Right atrium auricular region (tissue), 2 donors: ENCODE results near the gene ABCA3. TPM values are rescaled to one million over a fixed set of nuclear protein-coding genes. Genes with fewer than 3 reads are reported as not detected.

Experiments
- DNase-seq: peaks from one replicate; pipeline ENCODE4 v3.0.0-alpha.2; 2019; ENCODE audit warnings: low spot score
- H3K27ac ChIP-seq, 2 donors: fragments of 200-600 bp; sonication (generic); 1 replicate in 1 of 2; 2 replicates in 1 of 2; pipeline ENCODE4 v1.5.1; 2016 to 2019
- H3K27me3 ChIP-seq, 2 donors: fragments of 200-600 bp; sonication (generic); one replicate each; pipeline versions ENCODE4 v1.5.1 to v1.6.0; 2017 to 2019
- H3K36me3 ChIP-seq: fragments of 200-600 bp; sonication (generic); one replicate; pipeline ENCODE4 v1.5.1; 2016
- H3K4me1 ChIP-seq, 2 donors: fragments of 200-600 bp; sonication (generic); one replicate each; pipeline versions ENCODE4 v1.5.1 to v1.6.0; 2017 to 2019
- H3K4me3 ChIP-seq, 2 donors: fragments of 200-600 bp; sonication (generic); 1 replicate in 1 of 2; 2 replicates in 1 of 2; pipeline ENCODE4 v1.5.1; 2017 to 2019; ENCODE audit warnings: mild to moderate bottlenecking in 1 of 2, moderate library complexity in 1 of 2
- H3K9me3 ChIP-seq, 2 donors: fragments of 200-600 bp; sonication (generic); one replicate each; pipeline ENCODE4 v1.5.1; 2019
- CTCF ChIP-seq, 2 donors: fragments of 200-600 bp; sonication (generic); IDR thresholded peaks; one replicate each; pipeline ENCODE4 v1.5.1; 2019; ENCODE audit warnings: antibody characterized with exemption in 2 of 2
- total RNA-seq, 2 donors: library from RNA; depleted of rRNA; stranded (reverse); fragments of >200 nt; gene quantifications; one replicate each; pipeline ENCODE4 v1.1.0, GENCODE V29; 2016

ABCA3 gene
- total RNA-seq, 2 donors from 2014 or later: 7.5 to 10.1 TPM

- DNase-seq: no peak
- Histone ChIP-seq H3K4me3 (no peak overlapping the region), H3K4me1 (no peaks in the 10 kb centered on the region), H3K9me3 (no peaks in the 10 kb centered on the region), H3K27ac (no peak overlapping the region), H3K36me3 (peaks cover 39% of the 10 kb centered on the region), H3K27me3 (no peaks in the 10 kb centered on the region)
- TF ChIP-seq CTCF (IDR thresholded peaks at IDR 0.05): no peak
Measured at GRCh38 chr16:2323701-2324100, 16.8 kb downstream of the ABCA3 start.

- H3K27ac ChIP-seq: no peak overlapping the region
- H3K27me3 ChIP-seq: no peaks in the 10 kb centered on the region
- no peak for TF ChIP-seq CTCF (IDR thresholded peaks at IDR 0.05)
- H3K9me3 ChIP-seq: no peaks in the 10 kb centered on the region
- H3K4me3 ChIP-seq: no peak overlapping the region
- H3K36me3 ChIP-seq: peaks cover 23% of the 10 kb centered on the region
- no peaks in the 10 kb centered on the region for H3K4me1 ChIP-seq
- DNase-seq: no peak
Measured at GRCh38 chr16:2319606-2320005, 20.9 kb downstream of the ABCA3 start.

- no peaks in the 10 kb centered on the region for H3K4me1 ChIP-seq
- no peak overlapping the region for H3K4me3 ChIP-seq
- no peak for DNase-seq
- no peaks in the 10 kb centered on the region for H3K27me3 ChIP-seq
- TF ChIP-seq CTCF (IDR thresholded peaks at IDR 0.05): no peak
- peaks cover 12% of the 10 kb centered on the region for H3K36me3 ChIP-seq
- H3K27ac ChIP-seq: no peak overlapping the region
- H3K9me3 ChIP-seq: no peaks in the 10 kb centered on the region
Measured at GRCh38 chr16:2317231-2318020, 23.1 kb downstream of the ABCA3 start.

- H3K9me3 ChIP-seq: no peaks in the 10 kb centered on the region
- TF ChIP-seq CTCF (IDR thresholded peaks at IDR 0.05): no peak
- H3K4me1 ChIP-seq: no peaks in the 10 kb centered on the region
- no peak overlapping the region for H3K4me3 ChIP-seq
- H3K27me3 ChIP-seq: no peaks in the 10 kb centered on the region
- DNase-seq: no peak
- peaks cover 7% of the 10 kb centered on the region for H3K36me3 ChIP-seq
- no peak overlapping the region for H3K27ac ChIP-seq
Measured at GRCh38 chr16:2308089-2308962, 32.2 kb downstream of the ABCA3 start.

GRCh38 chr16:2299915-2300192, 40.7 kb downstream of the ABCA3 start:
- H3K27ac ChIP-seq: no peak overlapping the region
- H3K36me3 ChIP-seq: peaks cover 7% of the 10 kb centered on the region
- DNase-seq: no peak
- TF ChIP-seq CTCF (IDR thresholded peaks at IDR 0.05): no peak
- H3K27me3 ChIP-seq: no peaks in the 10 kb centered on the region
- no peaks in the 10 kb centered on the region for H3K4me1 ChIP-seq
- no peak overlapping the region for H3K4me3 ChIP-seq
- no peaks in the 10 kb centered on the region for H3K9me3 ChIP-seq
